Loucy (cell line): ENCODE results near the gene MS4A4E.

Experiments
- H2AFZ ChIP-seq: fragments of 200-600 bp; sonication (generic); 2 replicates; pipeline ENCODE4 v1.6.0; 2016; ENCODE audit warnings: antibody characterized with exemption, mild to moderate bottlenecking, low read length, moderate library complexity
- H3F3A ChIP-seq: fragments of 200-600 bp; 2 replicates; pipeline ENCODE4 v1.6.0; 2016; ENCODE audit warnings: antibody characterized with exemption, low read depth, mild to moderate bottlenecking
- H3K27me3 ChIP-seq: fragments of 200-600 bp; sonication (generic); 2 replicates; pipeline ENCODE4 v1.6.1; 2014; ENCODE audit warnings: low read length, mild to moderate bottlenecking; ENCODE audit not compliant: insufficient read depth, poor library complexity, severe bottlenecking
- H3K36me3 ChIP-seq: fragments of 200-600 bp; sonication (generic); 2 replicates; pipeline ENCODE4 v1.6.1; 2016; ENCODE audit warnings: low read length; ENCODE audit not compliant: insufficient read depth
- H3K4me1 ChIP-seq: fragments of 200-600 bp; sonication (generic); 2 replicates; pipeline ENCODE4 v1.5.1; 2014; ENCODE audit warnings: low read length, mild to moderate bottlenecking; ENCODE audit not compliant: insufficient read depth, poor library complexity, severe bottlenecking
- H3K4me2 ChIP-seq: fragments of 200-600 bp; sonication (generic); 2 replicates; pipeline ENCODE4 v1.6.0; 2014; ENCODE audit warnings: antibody characterized with exemption, low read length, low read depth, mild to moderate bottlenecking; ENCODE audit not compliant: poor library complexity, severe bottlenecking
- H3K4me3 ChIP-seq: fragments of 200-600 bp; sonication (generic); 2 replicates; pipeline ENCODE4 v1.5.1; 2014; ENCODE audit warnings: low read length, mild to moderate bottlenecking, mixed read lengths; ENCODE audit not compliant: poor library complexity, severe bottlenecking
- H3K79me2 ChIP-seq: fragments of 200-600 bp; sonication (generic); 2 replicates; pipeline ENCODE4 v1.6.1; 2014; ENCODE audit warnings: low read length; ENCODE audit not compliant: insufficient read depth
- H3K9ac ChIP-seq: fragments of 200-600 bp; sonication (generic); 2 replicates; pipeline ENCODE4 v1.6.0; 2014; ENCODE audit warnings: mild to moderate bottlenecking, low read depth, low read length, moderate library complexity; ENCODE audit not compliant: poor library complexity, severe bottlenecking
- H3K9me2 ChIP-seq: fragments of 200-600 bp; sonication (generic); replicated peaks from 2 replicates; pipeline ENCODE4 v1.6.1; 2016; ENCODE audit warnings: low read depth, low read length, mixed read lengths
- H3K9me3 ChIP-seq: fragments of 200-600 bp; sonication (generic); 2 replicates; pipeline ENCODE4 v1.6.1; 2014; ENCODE audit warnings: mild to moderate bottlenecking, antibody characterized with exemption, low read length, low read depth; ENCODE audit not compliant: insufficient read depth
- H4K20me1 ChIP-seq: fragments of 200-600 bp; sonication (generic); 2 replicates; pipeline ENCODE4 v1.6.0; 2014; ENCODE audit warnings: antibody characterized with exemption, low read length, mild to moderate bottlenecking; ENCODE audit not compliant: insufficient read depth, poor library complexity, severe bottlenecking
- EZH2phosphoT487 ChIP-seq: fragments of 200-600 bp; IDR thresholded peaks from 2 replicates; pipeline ENCODE4 v1.6.1; 2018; ENCODE audit warnings: antibody characterized with exemption, mild to moderate bottlenecking, moderate library complexity, borderline replicate concordance
- TF ChIP-seq, protein P1 (sequence below): fragments of 200-600 bp; sonication (generic); conservative IDR thresholded peaks from 2 replicates; pipeline ENCODE4 v1.5.1; 2014; ENCODE audit warnings: mild to moderate bottlenecking, antibody characterized with exemption, low read length

Gene MS4A4E

DNA sequence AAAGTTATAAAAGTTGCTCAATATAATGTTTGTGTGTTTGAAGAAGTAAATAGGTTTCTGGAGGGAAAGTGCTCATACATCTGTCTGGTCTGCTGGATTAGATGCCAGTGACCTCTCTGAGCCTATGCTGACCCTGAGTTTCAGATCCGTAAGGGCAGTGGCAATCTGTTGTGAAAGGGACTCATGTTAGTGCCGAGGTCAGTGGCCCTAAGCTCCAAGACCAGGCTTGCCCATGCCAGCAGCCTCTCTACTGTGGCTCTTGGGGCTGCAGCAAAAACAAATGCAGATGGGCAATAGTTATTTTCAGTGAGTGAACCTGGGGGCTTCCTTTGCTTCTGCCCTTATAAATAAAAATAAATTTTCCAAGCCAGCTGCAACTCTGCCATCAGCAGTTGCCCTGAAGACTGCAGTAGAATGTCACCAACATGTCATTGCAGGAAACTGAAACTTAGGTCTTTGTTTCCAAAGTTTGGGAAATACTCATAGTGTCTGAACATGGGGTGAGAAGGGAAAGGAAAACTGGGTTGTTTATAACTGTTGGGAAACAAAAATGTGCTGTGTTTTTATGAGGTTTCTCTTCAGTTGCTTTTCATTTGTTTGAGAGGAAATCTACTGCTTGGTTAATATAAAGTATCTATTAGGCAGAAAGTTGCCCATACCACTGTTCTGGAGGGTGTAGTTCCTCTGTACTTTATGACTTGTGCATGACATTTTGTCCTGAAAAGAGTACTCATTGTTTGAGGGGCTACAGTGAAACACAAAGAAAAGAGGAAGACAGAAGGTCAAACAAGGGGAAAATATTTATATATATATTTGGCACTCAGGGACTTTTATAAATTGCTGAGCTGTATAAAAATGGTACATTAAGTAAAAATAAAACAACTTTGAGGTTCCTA, 9.5 kb upstream of the MS4A4E start:
- H3K9ac ChIP-seq, result no peak overlapping the region
- H3K4me3 ChIP-seq, result no peak overlapping the region
- no peaks in the 10 kb centered on the region for H3K9me2 ChIP-seq
- TF ChIP-seq, protein P1, sequence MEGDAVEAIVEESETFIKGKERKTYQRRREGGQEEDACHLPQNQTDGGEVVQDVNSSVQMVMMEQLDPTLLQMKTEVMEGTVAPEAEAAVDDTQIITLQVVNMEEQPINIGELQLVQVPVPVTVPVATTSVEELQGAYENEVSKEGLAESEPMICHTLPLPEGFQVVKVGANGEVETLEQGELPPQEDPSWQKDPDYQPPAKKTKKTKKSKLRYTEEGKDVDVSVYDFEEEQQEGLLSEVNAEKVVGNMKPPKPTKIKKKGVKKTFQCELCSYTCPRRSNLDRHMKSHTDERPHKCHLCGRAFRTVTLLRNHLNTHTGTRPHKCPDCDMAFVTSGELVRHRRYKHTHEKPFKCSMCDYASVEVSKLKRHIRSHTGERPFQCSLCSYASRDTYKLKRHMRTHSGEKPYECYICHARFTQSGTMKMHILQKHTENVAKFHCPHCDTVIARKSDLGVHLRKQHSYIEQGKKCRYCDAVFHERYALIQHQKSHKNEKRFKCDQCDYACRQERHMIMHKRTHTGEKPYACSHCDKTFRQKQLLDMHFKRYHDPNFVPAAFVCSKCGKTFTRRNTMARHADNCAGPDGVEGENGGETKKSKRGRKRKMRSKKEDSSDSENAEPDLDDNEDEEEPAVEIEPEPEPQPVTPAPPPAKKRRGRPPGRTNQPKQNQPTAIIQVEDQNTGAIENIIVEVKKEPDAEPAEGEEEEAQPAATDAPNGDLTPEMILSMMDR, result no peak
- no peak for TF ChIP-seq EZH2phosphoT487
- no peaks in the 10 kb centered on the region for H3K36me3 ChIP-seq
- H3K79me2 ChIP-seq, result no peaks in the 10 kb centered on the region
- no peaks in the 10 kb centered on the region for H3K27me3 ChIP-seq
- no peaks in the 10 kb centered on the region for H3F3A ChIP-seq
- H2AFZ ChIP-seq, result no peak overlapping the region
- H3K9me3 ChIP-seq, result peaks cover 14% of the 10 kb centered on the region; the same call in 1 of the 2 replicates
- no peak overlapping the region for H3K4me2 ChIP-seq
- no peaks in the 10 kb centered on the region for H3K4me1 ChIP-seq
- H4K20me1 ChIP-seq, result no peaks in the 10 kb centered on the region

DNA sequence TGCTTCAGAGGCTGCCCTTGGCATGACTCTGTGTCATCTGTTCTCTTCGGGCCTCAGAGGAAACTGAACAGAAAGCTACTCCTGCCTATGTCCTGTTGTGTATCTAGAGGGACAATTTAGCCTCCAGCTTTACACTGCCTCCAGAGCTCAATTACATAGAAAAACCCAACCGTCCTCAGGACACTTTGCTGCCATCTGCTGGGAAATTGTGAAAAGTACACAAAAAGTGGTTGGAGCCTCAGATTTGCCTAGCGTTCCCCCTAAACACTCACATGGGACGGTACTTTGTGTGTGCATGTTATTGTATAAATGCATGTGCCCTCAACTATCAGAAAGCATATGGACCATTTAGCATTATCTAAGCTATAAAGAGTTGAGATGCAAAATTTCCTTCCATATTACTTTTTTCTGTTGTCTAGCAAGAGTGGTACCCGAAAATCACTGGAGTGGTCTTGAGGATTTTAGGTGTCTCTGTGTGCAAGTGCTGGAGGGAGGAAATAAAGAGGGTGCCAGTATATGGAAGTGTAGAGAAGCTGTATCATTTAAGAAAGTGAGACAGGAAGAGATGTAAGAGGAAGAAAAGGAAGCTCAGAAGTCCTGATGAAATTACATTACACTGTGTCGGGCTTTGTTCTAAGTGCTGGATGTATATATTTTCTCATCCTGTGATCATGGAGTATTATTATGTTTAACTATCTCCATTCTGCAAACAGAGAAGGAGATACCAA, 8.7 kb upstream of the MS4A4E start:
- H2AFZ ChIP-seq, result no peak overlapping the region

DNA sequence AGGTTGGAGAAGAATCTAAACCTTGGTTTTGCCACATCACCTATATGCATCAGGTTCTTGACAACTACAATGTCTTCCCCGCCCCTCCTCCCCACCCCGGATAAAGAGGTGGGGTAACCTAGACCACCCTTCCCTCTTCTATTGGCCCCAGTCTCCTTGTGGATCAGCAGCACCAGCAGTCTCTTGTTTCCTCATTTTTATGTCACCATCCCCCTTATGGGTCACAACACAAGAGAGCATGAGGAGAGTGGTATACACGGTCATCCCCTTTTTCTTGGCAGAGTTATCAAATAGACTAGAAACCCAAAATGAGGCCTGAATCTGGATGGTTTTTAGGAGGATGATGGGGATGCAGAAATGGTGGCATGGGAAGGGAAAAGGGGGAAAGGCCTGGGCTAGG, 1.2 kb downstream of the MS4A4E start:
- H3K36me3 ChIP-seq, result no peaks in the 10 kb centered on the region
- no peaks in the 10 kb centered on the region for H3K4me1 ChIP-seq
- H3F3A ChIP-seq, result no peaks in the 10 kb centered on the region
- TF ChIP-seq EZH2phosphoT487, result no peak
- TF ChIP-seq, protein P1, result no peak
- H3K27me3 ChIP-seq, result peaks cover 9% of the 10 kb centered on the region
- no peaks in the 10 kb centered on the region for H3K9me2 ChIP-seq
- no peak overlapping the region for H3K4me3 ChIP-seq
- H3K79me2 ChIP-seq, result no peaks in the 10 kb centered on the region
- H4K20me1 ChIP-seq, result no peaks in the 10 kb centered on the region
- H3K9me3 ChIP-seq, result no peaks in the 10 kb centered on the region
- no peak overlapping the region for H2AFZ ChIP-seq
- H3K9ac ChIP-seq, result no peak overlapping the region
- no peak overlapping the region for H3K4me2 ChIP-seq

More for the DNA sequence above, 8.7 kb upstream of the MS4A4E start:
- Histone ChIP-seq H3K36me3 (no peaks in the 10 kb centered on the region), H3K79me2 (no peaks in the 10 kb centered on the region), H3K27me3 (no peaks in the 10 kb centered on the region), H3K9ac (no peak overlapping the region), H3K4me2 (no peak overlapping the region), H3K4me1 (no peaks in the 10 kb centered on the region), H3K9me2 (no peaks in the 10 kb centered on the region), H3K4me3 (no peak overlapping the region), H4K20me1 (no peaks in the 10 kb centered on the region), H3K9me3 (peaks cover 14% of the 10 kb centered on the region; the same call in 1 of the 2 replicates), H3F3A (no peaks in the 10 kb centered on the region)
- no peak for TF ChIP-seq EZH2phosphoT487
- TF ChIP-seq, protein P1, result peak; percentile 53
